ENCODE measurements around the gene ALOX12.
"Not testable (repeated sequence)": the region's sequence is repeated elsewhere in the genome, so short reads cannot be mapped to it uniquely, and the experiment has no call there.

ALOX12 gene

GRCh38 chr17:6953689-6954088, 42.2 kb upstream of the ALOX12 start:
- H3K56ac ChIP-seq (ENCODE audit: low read length), result no peak overlapping the region
- no peak overlapping the region for H2BK15ac ChIP-seq (replicated peaks; ENCODE audit: low read depth)
- no peaks in the 10 kb centered on the region for H3K4me1 ChIP-seq (ENCODE audit: control insufficient read depth, low read depth, low read length)
- no peak overlapping the region for H2AK5ac ChIP-seq (ENCODE audit: low read length)
- H3K4me3 ChIP-seq (ENCODE audit: low read length), result no peak overlapping the region
- H4K8ac ChIP-seq (ENCODE audit: low read depth, low read length), result no peak overlapping the region
- WGBS (ENCODE audit: extremely low coverage, insufficient coverage, low lambda C conversion rate), result no CpG with 5 or more reads among the region's 5 CpGs
- no peaks in the 10 kb centered on the region for H3K79me1 ChIP-seq (ENCODE audit: low read length)
- H3K4me2 ChIP-seq (ENCODE audit: low read length), result no peak overlapping the region
- no peak overlapping the region for H3K23ac ChIP-seq (ENCODE audit: low read length)
- no peak overlapping the region for H3K18ac ChIP-seq (ENCODE audit: low read length)
- H3K27me3 ChIP-seq (ENCODE audit: insufficient read depth, low read length, poor library complexity), result no peaks in the 10 kb centered on the region
- H4K5ac ChIP-seq (ENCODE audit: low read length), result no peak overlapping the region
- no peaks in the 10 kb centered on the region for H3K36me3 ChIP-seq (ENCODE audit: control insufficient read depth, insufficient read depth, low read length)
- H2BK5ac ChIP-seq (ENCODE audit: low read length), result no peak overlapping the region
- H2BK120ac ChIP-seq (ENCODE audit: low read depth, low read length), result no peak overlapping the region
- H3K27ac ChIP-seq (ENCODE audit: low read depth, low read length), result no peak overlapping the region
- no peak overlapping the region for H3K4ac ChIP-seq (ENCODE audit: low read depth, low read length)
- H3K9ac ChIP-seq (ENCODE audit: low read length), result no peak overlapping the region
- no peak for DNase-seq
- H3K79me2 ChIP-seq (ENCODE audit: control insufficient read depth, insufficient read depth, low read length), result no peaks in the 10 kb centered on the region

- Histone ChIP-seq H3K4me1 (ENCODE audit: control insufficient read depth, low read depth, low read length) (no peaks in the 10 kb centered on the region), H3K56ac (ENCODE audit: low read length) (no peak overlapping the region), H3K27ac (ENCODE audit: low read depth, low read length) (no peak overlapping the region), H3K23ac (ENCODE audit: low read length) (no peak overlapping the region), H4K5ac (ENCODE audit: low read length) (no peak overlapping the region), H3K4me3 (ENCODE audit: low read length) (no peak overlapping the region), H3K4me2 (ENCODE audit: low read length) (no peak overlapping the region), H3K36me3 (ENCODE audit: control insufficient read depth, insufficient read depth, low read length) (no peaks in the 10 kb centered on the region), H3K79me2 (ENCODE audit: control insufficient read depth, insufficient read depth, low read length) (no peaks in the 10 kb centered on the region), H2BK120ac (ENCODE audit: low read depth, low read length) (no peak overlapping the region), H3K4ac (ENCODE audit: low read depth, low read length) (no peak overlapping the region), H2AK5ac (ENCODE audit: low read length) (no peak overlapping the region), H3K18ac (ENCODE audit: low read length) (no peak overlapping the region), H3K27me3 (ENCODE audit: insufficient read depth, low read length, poor library complexity) (no peaks in the 10 kb centered on the region), H2BK5ac (ENCODE audit: low read length) (no peak overlapping the region), H4K8ac (ENCODE audit: low read depth, low read length) (no peak overlapping the region), H3K79me1 (ENCODE audit: low read length) (no peaks in the 10 kb centered on the region), H2BK15ac (replicated peaks; ENCODE audit: low read depth) (no peak overlapping the region), H3K9ac (ENCODE audit: low read length) (no peak overlapping the region)
- WGBS (ENCODE audit: extremely low coverage, insufficient coverage, low lambda C conversion rate), result no CpG with 5 or more reads among the region's 3 CpGs
- no peak for DNase-seq
Observed at GRCh38 chr17:6959700-6960099, 36.1 kb upstream of the ALOX12 start.

DNA sequence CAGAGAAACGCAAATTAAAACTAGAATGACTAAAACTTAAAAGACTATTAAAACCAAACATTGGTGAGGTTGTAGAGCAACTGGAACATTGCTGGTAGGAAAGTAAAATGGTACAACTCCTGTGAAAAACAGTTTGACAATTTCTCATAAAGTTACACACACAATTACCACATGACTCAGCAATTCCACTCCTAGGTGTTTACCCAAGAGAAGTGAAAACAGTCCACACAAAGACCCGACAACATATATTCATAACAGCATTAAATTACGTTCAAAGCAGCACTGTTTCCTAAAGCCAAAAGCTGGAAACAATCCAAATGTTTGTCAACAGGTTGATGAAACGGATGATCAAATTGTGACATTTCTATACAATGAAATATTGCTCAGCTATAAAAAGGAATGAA, 26.5 kb upstream of the ALOX12 start:
- Histone ChIP-seq H2BK5ac (ENCODE audit: low read length) (no peak overlapping the region), H3K9ac (ENCODE audit: low read length) (no peak overlapping the region)
- WGBS (ENCODE audit: extremely low coverage, insufficient coverage, low lambda C conversion rate), result no CpG with 5 or more reads among the region's 4 CpGs

GRCh38 chr17:6970992-6971391, 24.9 kb upstream of the ALOX12 start:
- no peak overlapping the region for H3K18ac ChIP-seq (ENCODE audit: low read length)
- H3K4ac ChIP-seq (ENCODE audit: low read depth, low read length), result no peak overlapping the region
- H4K8ac ChIP-seq (ENCODE audit: low read depth, low read length), result no peak overlapping the region
- H2BK5ac ChIP-seq (ENCODE audit: low read length), result no peak overlapping the region
- no peak overlapping the region for H3K27ac ChIP-seq (ENCODE audit: low read depth, low read length)
- no peak overlapping the region for H2BK15ac ChIP-seq (replicated peaks; ENCODE audit: low read depth)
- no peak overlapping the region for H3K9ac ChIP-seq (ENCODE audit: low read length)
- no peaks in the 10 kb centered on the region for H3K4me1 ChIP-seq (ENCODE audit: control insufficient read depth, low read depth, low read length)
- H3K4me2 ChIP-seq (ENCODE audit: low read length), result no peak overlapping the region
- no peak overlapping the region for H2BK120ac ChIP-seq (ENCODE audit: low read depth, low read length)
- no peak overlapping the region for H4K5ac ChIP-seq (ENCODE audit: low read length)
- WGBS (ENCODE audit: extremely low coverage, insufficient coverage, low lambda C conversion rate), result no CpG with 5 or more reads among the region's 2 CpGs
- H3K79me1 ChIP-seq (ENCODE audit: low read length), result no peaks in the 10 kb centered on the region
- no peak overlapping the region for H3K56ac ChIP-seq (ENCODE audit: low read length)
- H2AK5ac ChIP-seq (ENCODE audit: low read length), result no peak overlapping the region
- no peaks in the 10 kb centered on the region for H3K79me2 ChIP-seq (ENCODE audit: control insufficient read depth, insufficient read depth, low read length)
- no peaks in the 10 kb centered on the region for H3K36me3 ChIP-seq (ENCODE audit: control insufficient read depth, insufficient read depth, low read length)
- no peak for DNase-seq
- H3K27me3 ChIP-seq (ENCODE audit: insufficient read depth, low read length, poor library complexity), result no peaks in the 10 kb centered on the region
- H3K4me3 ChIP-seq (ENCODE audit: low read length), result no peak overlapping the region
- no peak overlapping the region for H3K23ac ChIP-seq (ENCODE audit: low read length)

More for the DNA sequence above, 26.5 kb upstream of the ALOX12 start:
- Histone ChIP-seq H3K27me3 (ENCODE audit: insufficient read depth, low read length, poor library complexity) (no peaks in the 10 kb centered on the region), H3K4ac (ENCODE audit: low read depth, low read length) (no peak overlapping the region), H3K4me1 (ENCODE audit: control insufficient read depth, low read depth, low read length) (no peaks in the 10 kb centered on the region), H3K4me2 (ENCODE audit: low read length) (no peak overlapping the region), H3K56ac (ENCODE audit: low read length) (no peak overlapping the region), H3K79me1 (ENCODE audit: low read length) (no peaks in the 10 kb centered on the region), H4K5ac (ENCODE audit: low read length) (no peak overlapping the region), H3K36me3 (ENCODE audit: control insufficient read depth, insufficient read depth, low read length) (no peaks in the 10 kb centered on the region), H2BK15ac (replicated peaks; ENCODE audit: low read depth) (no peak overlapping the region), H2AK5ac (ENCODE audit: low read length) (no peak overlapping the region), H3K4me3 (ENCODE audit: low read length) (no peak overlapping the region), H3K79me2 (ENCODE audit: control insufficient read depth, insufficient read depth, low read length) (no peaks in the 10 kb centered on the region), H3K27ac (ENCODE audit: low read depth, low read length) (no peak overlapping the region), H3K23ac (ENCODE audit: low read length) (no peak overlapping the region), H3K18ac (ENCODE audit: low read length) (no peak overlapping the region), H2BK120ac (ENCODE audit: low read depth, low read length) (no peak overlapping the region), H4K8ac (ENCODE audit: low read depth, low read length) (no peak overlapping the region)
- DNase-seq, result no peak

DNA sequence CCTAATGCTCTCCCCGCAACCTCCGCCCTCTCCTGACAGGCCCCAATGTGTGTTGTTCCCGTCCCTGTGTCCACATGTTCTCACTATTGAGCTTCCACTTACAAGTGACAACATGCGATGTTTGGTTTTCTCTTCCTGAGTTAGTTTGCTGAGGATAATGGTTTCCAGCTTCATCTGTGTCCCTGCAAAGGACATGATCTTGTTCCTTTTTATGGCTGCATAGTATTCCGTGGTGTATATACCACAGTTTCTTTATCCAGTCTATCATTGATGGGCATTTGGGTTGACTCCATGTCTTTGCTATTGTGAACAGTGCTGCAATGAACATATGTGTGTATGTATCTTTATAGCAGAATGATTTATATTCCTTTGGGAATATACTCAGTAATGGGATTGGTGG, 16.4 kb upstream of the ALOX12 start:
- H4K5ac ChIP-seq (ENCODE audit: low read length), result not testable (repeated sequence)

GRCh38 chr17:6981426-6981825, 14.4 kb upstream of the ALOX12 start:
- Histone ChIP-seq H2BK120ac (ENCODE audit: low read depth, low read length) (no peak overlapping the region), H3K27me3 (ENCODE audit: insufficient read depth, low read length, poor library complexity) (no peaks in the 10 kb centered on the region), H4K8ac (ENCODE audit: low read depth, low read length) (no peak overlapping the region), H3K4me1 (ENCODE audit: control insufficient read depth, low read depth, low read length) (no peaks in the 10 kb centered on the region), H3K27ac (ENCODE audit: low read depth, low read length) (no peak overlapping the region), H3K23ac (ENCODE audit: low read length) (no peak overlapping the region), H2AK5ac (ENCODE audit: low read length) (no peak overlapping the region), H3K4me2 (ENCODE audit: low read length) (no peak overlapping the region), H3K4me3 (ENCODE audit: low read length) (no peak overlapping the region), H3K79me2 (ENCODE audit: control insufficient read depth, insufficient read depth, low read length) (no peaks in the 10 kb centered on the region), H3K4ac (ENCODE audit: low read depth, low read length) (no peak overlapping the region), H3K9ac (ENCODE audit: low read length) (no peak overlapping the region), H3K36me3 (ENCODE audit: control insufficient read depth, insufficient read depth, low read length) (no peaks in the 10 kb centered on the region), H2BK15ac (replicated peaks; ENCODE audit: low read depth) (no peak overlapping the region), H3K18ac (ENCODE audit: low read length) (no peak overlapping the region), H4K5ac (ENCODE audit: low read length) (no peak overlapping the region), H3K56ac (ENCODE audit: low read length) (no peak overlapping the region), H3K79me1 (ENCODE audit: low read length) (no peaks in the 10 kb centered on the region), H2BK5ac (ENCODE audit: low read length) (no peak overlapping the region)
- no CpG with 5 or more reads among the region's 1 CpG for WGBS (ENCODE audit: extremely low coverage, insufficient coverage, low lambda C conversion rate)
- DNase-seq, result no peak

More for the DNA sequence above, 16.4 kb upstream of the ALOX12 start:
- not testable (repeated sequence) for H3K79me1 ChIP-seq (ENCODE audit: low read length); H3K23ac ChIP-seq (ENCODE audit: low read length); H3K9ac ChIP-seq (ENCODE audit: low read length); H3K56ac ChIP-seq (ENCODE audit: low read length); H3K36me3 ChIP-seq (ENCODE audit: control insufficient read depth, insufficient read depth, low read length); H3K27me3 ChIP-seq (ENCODE audit: insufficient read depth, low read length, poor library complexity); H2BK5ac ChIP-seq (ENCODE audit: low read length); H3K18ac ChIP-seq (ENCODE audit: low read length); H3K4me3 ChIP-seq (ENCODE audit: low read length); H4K8ac ChIP-seq (ENCODE audit: low read depth, low read length); H2BK15ac ChIP-seq (replicated peaks; ENCODE audit: low read depth); H2BK120ac ChIP-seq (ENCODE audit: low read depth, low read length); H3K79me2 ChIP-seq (ENCODE audit: control insufficient read depth, insufficient read depth, low read length); DNase-seq; H2AK5ac ChIP-seq (ENCODE audit: low read length); H3K27ac ChIP-seq (ENCODE audit: low read depth, low read length); H3K4me2 ChIP-seq (ENCODE audit: low read length); H3K4me1 ChIP-seq (ENCODE audit: control insufficient read depth, low read depth, low read length); H3K4ac ChIP-seq (ENCODE audit: low read depth, low read length)
- WGBS (ENCODE audit: extremely low coverage, insufficient coverage, low lambda C conversion rate), result no CpG with 5 or more reads among the region's 5 CpGs
